22Rv1 (cell line): ENCODE results near the gene FCHSD2.

Experiments used
- H3K27ac ChIP-seq: fragments of 450-650 bp; 2 replicates; pipeline ENCODE4 v1.5.1; 2017
- ZFX ChIP-seq: fragments of 450-650 bp; IDR thresholded peaks from 2 replicates; pipeline ENCODE4 v1.6.1; 2017; ENCODE audit warnings: antibody characterized with exemption, borderline replicate concordance
- TF ChIP-seq, protein P1 (sequence below): fragments of 450-650 bp; IDR thresholded peaks from 2 replicates; pipeline ENCODE4 v1.5.1; 2017; ENCODE audit warnings: mild to moderate bottlenecking

Gene FCHSD2

DNA sequence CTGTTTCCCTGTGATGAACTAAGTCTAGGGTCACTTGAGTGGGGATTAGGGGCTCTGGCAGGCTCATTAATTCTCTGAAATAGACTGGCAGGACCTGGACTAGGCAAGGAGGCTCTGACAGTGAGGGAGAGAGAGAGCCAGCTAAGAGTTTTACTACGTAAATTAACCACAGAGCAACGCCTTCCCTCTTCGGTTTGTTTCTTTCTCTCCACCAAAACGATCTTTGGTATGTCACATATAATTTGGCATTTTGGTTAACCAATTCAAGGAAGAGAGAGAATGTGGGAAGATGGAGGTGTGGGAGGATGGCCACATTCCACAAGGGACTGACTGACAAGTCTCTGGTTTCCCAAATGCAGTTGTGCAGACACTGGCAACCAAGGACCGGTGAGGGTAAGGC is 300.0 kb downstream of the FCHSD2 start:
- TF ChIP-seq, protein P1, sequence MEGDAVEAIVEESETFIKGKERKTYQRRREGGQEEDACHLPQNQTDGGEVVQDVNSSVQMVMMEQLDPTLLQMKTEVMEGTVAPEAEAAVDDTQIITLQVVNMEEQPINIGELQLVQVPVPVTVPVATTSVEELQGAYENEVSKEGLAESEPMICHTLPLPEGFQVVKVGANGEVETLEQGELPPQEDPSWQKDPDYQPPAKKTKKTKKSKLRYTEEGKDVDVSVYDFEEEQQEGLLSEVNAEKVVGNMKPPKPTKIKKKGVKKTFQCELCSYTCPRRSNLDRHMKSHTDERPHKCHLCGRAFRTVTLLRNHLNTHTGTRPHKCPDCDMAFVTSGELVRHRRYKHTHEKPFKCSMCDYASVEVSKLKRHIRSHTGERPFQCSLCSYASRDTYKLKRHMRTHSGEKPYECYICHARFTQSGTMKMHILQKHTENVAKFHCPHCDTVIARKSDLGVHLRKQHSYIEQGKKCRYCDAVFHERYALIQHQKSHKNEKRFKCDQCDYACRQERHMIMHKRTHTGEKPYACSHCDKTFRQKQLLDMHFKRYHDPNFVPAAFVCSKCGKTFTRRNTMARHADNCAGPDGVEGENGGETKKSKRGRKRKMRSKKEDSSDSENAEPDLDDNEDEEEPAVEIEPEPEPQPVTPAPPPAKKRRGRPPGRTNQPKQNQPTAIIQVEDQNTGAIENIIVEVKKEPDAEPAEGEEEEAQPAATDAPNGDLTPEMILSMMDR = no peak
- TF ChIP-seq ZFX = no peak
- no peak overlapping the region for H3K27ac ChIP-seq

GRCh38 chr11:72841397-72841796 is 300.7 kb downstream of the FCHSD2 start:
- TF ChIP-seq, protein P1 = no peak
- TF ChIP-seq ZFX = no peak
- H3K27ac ChIP-seq = no peak overlapping the region

- H3K27ac ChIP-seq = no peak overlapping the region
- TF ChIP-seq ZFX = no peak
- TF ChIP-seq, protein P1 = no peak
These were observed 301.3 kb downstream of the FCHSD2 start for GRCh38 chr11:72840780-72841179.

GRCh38 chr11:72838691-72839305 is 303.3 kb downstream of the FCHSD2 start:
- H3K27ac ChIP-seq = no peak overlapping the region
- TF ChIP-seq, protein P1 = no peak
- TF ChIP-seq ZFX = no peak

GRCh38 chr11:72836111-72836510 is 306.0 kb downstream of the FCHSD2 start:
- TF ChIP-seq, protein P1 = no peak
- no peak for TF ChIP-seq ZFX
- H3K27ac ChIP-seq = no peak overlapping the region

DNA sequence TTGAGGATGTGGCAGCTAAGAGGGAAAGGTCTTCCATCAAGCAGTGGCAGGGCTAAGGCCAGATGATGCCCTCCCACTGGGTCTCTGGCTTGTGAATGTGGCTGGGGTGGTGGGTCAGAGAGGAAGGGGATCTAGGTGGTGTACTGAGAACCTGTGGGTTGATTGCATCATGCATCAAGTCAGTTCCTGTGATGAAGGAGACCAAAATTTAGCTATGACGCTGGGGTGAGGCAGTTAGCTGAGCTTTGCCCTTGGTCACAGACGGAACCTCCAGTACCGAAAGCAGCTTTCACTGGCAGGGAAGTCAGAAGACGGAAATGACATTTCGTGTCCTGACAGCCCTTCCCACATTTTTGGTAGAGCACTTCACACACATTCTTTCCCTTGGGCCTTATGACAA is 307.2 kb downstream of the FCHSD2 start:
- TF ChIP-seq, protein P1 = no peak
- TF ChIP-seq ZFX = no peak
- no peak overlapping the region for H3K27ac ChIP-seq

- no peak overlapping the region for H3K27ac ChIP-seq
- no peak for TF ChIP-seq ZFX
- TF ChIP-seq, protein P1 = no peak
These were observed 308.2 kb downstream of the FCHSD2 start for GRCh38 chr11:72833811-72834493.
